PFSK-1 (cell line): ENCODE measurements around the gene HAPLN2.

Experiments used
- POLR2AphosphoS5 ChIP-seq: IDR thresholded peaks from 2 replicates; pipeline ENCODE4 v1.6.1; 2012; ENCODE audit warnings: low read depth, mild to moderate bottlenecking, control low read depth, low read length, moderate library complexity
- SIN3A ChIP-seq: IDR thresholded peaks from 2 replicates; pipeline ENCODE4 v1.6.1; 2012; ENCODE audit warnings: mild to moderate bottlenecking, low read length, moderate library complexity, borderline replicate concordance; ENCODE audit not compliant: insufficient read depth
- TAF1 ChIP-seq: IDR thresholded peaks from 2 replicates; pipeline ENCODE4 v1.6.1; 2012; ENCODE audit warnings: low read length, control low read depth, borderline replicate concordance; ENCODE audit not compliant: insufficient read depth
- TF ChIP-seq, protein P1 (sequence below), 2 experiments: IDR thresholded peaks; 2 replicates each; pipeline versions ENCODE4 v1.6.1 to v1.8.0; 2011 to 2012; ENCODE audit warnings: low read depth in 2 of 2, low read length in 2 of 2, control low read depth in 1 of 2, inconsistent platforms in 1 of 2, mild to moderate bottlenecking in 1 of 2, moderate library complexity in 1 of 2; ENCODE audit not compliant: insufficient read depth in 1 of 2

DNA sequence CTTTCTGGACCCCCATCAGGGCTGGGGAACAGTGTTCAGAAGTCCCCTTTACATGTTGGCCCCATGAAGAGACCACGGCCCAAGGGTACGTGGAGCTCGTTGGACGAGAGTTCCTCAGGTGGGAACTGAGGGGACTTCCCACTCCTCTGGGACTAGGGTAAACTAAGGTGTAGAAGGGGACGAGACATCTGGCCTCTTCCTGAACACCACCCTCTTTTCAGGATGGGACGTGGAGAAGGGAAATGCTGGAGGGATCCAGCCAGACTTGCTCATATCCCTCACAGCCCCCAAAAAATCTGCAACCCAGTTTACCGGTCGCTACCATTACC is 25.6 kb upstream of the HAPLN2 start:
- TF ChIP-seq POLR2AphosphoS5 (no peak), SIN3A (no peak), TAF1 (no peak)
- TF ChIP-seq, protein P1, sequence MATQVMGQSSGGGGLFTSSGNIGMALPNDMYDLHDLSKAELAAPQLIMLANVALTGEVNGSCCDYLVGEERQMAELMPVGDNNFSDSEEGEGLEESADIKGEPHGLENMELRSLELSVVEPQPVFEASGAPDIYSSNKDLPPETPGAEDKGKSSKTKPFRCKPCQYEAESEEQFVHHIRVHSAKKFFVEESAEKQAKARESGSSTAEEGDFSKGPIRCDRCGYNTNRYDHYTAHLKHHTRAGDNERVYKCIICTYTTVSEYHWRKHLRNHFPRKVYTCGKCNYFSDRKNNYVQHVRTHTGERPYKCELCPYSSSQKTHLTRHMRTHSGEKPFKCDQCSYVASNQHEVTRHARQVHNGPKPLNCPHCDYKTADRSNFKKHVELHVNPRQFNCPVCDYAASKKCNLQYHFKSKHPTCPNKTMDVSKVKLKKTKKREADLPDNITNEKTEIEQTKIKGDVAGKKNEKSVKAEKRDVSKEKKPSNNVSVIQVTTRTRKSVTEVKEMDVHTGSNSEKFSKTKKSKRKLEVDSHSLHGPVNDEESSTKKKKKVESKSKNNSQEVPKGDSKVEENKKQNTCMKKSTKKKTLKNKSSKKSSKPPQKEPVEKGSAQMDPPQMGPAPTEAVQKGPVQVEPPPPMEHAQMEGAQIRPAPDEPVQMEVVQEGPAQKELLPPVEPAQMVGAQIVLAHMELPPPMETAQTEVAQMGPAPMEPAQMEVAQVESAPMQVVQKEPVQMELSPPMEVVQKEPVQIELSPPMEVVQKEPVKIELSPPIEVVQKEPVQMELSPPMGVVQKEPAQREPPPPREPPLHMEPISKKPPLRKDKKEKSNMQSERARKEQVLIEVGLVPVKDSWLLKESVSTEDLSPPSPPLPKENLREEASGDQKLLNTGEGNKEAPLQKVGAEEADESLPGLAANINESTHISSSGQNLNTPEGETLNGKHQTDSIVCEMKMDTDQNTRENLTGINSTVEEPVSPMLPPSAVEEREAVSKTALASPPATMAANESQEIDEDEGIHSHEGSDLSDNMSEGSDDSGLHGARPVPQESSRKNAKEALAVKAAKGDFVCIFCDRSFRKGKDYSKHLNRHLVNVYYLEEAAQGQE (IDR thresholded peaks at IDR 0.05; ENCODE audit: insufficient read depth in 1 of 2, low read depth in 2 of 2, low read length in 2 of 2): no peak
